ENCODE results near the gene STXBP3.

STXBP3 gene

DNA sequence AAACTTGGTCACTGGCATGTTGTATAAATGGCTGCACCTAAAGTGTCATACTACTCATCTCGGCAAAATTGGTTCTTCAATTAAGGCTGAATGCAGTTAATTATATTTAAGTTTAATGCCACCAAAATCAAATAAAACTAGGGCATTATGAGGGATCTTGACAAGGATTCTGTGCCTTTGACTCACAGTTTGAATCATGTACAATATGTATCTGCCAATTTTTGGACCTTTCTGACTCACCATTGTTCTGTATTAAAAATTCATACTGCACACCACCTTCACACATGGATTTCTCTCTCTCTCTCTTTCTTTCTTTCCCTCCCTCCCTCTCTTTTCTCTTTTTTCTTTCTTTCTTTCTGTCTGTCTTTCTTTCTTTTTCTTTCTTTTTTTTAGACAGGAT, 14.1 kb upstream of the STXBP3 start:
- no peak overlapping the region for H3K4me3 ChIP-seq (ENCODE audit: low read depth, low read length)
- no peak for TF ChIP-seq CTCF (IDR thresholded peaks at IDR 0.05; ENCODE audit: insufficient read depth, low read depth, low read length, missing control alignments)
- DNase-seq (ENCODE audit: low read depth), result no peak

DNA sequence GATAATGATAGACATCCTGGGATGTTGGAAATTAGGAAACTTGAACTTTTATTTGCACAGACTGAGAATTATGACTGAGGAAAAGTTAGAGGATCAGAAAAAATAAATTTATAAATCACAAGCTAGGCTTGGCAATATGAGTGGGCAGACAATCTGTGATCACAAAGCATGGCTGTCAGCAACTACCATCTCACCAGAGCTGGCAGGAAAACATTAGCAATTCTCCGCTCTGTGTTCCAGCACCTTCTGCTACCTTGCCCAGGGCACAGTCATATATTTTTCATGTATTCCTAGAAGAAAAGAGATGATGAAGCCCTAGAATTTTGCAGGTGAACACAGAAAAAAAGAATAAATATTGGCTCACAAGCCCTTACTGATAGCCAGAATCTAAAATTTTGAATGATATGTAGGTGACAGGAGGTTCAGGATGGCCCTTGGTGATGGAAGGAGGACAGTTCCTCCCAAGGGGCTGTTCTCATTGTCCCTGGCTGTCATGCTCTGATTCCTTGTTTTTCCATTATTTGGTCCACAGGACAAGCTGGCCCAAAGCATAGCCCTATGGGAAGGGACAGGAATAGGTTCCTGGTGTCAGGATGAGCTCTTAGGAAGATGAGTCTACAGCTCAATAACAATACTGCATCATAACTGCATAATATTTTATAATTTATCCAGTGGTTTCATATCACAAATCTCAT, 12.2 kb upstream of the STXBP3 start:
- H3K4me3 ChIP-seq (ENCODE audit: low read depth, low read length), result no peak overlapping the region
- no peak for TF ChIP-seq CTCF (IDR thresholded peaks at IDR 0.05; ENCODE audit: insufficient read depth, low read depth, low read length, missing control alignments)
- DNase-seq (ENCODE audit: low read depth), result no peak

DNA sequence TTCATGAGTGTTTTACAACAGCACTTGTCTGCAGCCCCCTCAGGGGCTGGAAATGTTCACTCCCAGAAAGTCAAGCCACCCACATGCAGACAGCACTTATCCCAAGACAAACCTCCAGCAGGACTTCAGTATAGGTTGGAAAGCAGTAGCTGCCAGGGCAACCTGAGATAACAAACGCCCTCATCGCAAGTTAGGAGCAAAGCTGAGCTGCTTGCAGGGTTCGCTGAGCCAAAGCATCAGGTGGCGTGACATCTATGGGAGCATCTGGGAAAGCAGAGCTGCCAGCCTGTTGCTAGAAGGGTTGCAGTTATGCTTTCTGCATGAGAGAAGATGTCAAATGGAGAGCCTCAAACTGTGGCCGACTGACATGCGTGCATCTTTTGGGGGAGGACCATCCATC, 4.2 kb upstream of the STXBP3 start:
- no peak for DNase-seq (ENCODE audit: low read depth)
- no peak overlapping the region for H3K4me3 ChIP-seq (ENCODE audit: low read depth, low read length)
- no peak for TF ChIP-seq CTCF (IDR thresholded peaks at IDR 0.05; ENCODE audit: insufficient read depth, low read depth, low read length, missing control alignments)

DNA sequence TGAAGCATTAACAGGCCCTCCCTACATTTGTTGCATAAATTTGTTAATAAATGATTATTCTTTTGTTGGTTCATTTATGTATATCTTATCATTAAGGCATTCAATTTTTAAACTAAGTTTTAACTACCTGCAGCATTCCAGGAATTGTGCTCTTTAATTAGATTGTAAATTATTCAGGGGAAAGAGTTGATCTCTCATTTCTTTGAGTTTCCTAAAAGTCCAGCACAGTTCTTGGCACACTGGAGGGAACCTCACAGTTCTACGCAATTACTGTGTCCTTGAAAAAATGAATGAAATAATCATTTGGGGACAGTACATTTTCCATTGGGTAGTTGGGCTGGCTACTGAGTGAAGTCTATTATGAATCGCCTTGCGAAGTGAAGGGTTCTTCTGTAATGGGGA, 493 bp upstream of the STXBP3 start:
- DNase-seq (ENCODE audit: low read depth), result no peak
- no peak for TF ChIP-seq CTCF (IDR thresholded peaks at IDR 0.05; ENCODE audit: insufficient read depth, low read depth, low read length, missing control alignments)

DNA sequence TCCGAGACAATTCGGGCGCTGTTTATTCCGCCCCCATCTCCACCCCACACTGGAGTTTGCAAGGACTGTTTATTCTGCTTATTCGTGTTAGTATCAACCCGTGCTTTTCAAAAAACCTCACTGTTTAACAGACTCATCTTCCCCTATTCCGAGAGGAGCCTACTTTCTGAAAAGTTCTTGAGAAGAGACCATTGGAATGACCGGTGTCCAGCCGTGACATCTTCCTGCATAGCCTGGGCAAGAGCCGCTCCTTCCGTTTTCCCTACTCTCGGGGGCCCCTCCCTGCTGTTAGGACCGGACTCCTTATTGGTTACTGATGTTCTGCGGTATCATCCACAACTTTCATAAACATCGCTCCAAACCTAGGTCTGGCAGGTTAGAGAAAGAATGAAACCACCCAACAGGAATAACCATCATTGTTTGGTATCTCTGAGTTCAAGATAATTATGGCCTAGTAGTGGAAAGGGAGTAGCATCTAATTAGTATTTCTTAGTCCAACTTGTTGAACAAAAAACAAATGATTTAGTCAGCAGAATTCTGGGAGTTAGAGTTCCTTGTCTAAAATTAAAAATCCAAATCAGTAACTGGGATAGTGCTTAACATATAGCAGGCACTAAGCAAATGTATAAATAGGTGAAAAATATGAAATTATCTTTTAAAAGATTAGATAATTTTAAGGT, 837 bp downstream of the STXBP3 start:
- H3K4me3 ChIP-seq (ENCODE audit: low read depth, low read length), result peak overlapping the region; percentile 66
- DNase-seq (ENCODE audit: low read depth), result peak; percentile 66
- TF ChIP-seq CTCF (IDR thresholded peaks at IDR 0.05; ENCODE audit: insufficient read depth, low read depth, low read length, missing control alignments), result no peak

More for the DNA sequence above, 493 bp upstream of the STXBP3 start:
- H3K4me3 ChIP-seq (ENCODE audit: low read depth, low read length), result no peak overlapping the region; the same call in 1 of the 2 replicates

DNA sequence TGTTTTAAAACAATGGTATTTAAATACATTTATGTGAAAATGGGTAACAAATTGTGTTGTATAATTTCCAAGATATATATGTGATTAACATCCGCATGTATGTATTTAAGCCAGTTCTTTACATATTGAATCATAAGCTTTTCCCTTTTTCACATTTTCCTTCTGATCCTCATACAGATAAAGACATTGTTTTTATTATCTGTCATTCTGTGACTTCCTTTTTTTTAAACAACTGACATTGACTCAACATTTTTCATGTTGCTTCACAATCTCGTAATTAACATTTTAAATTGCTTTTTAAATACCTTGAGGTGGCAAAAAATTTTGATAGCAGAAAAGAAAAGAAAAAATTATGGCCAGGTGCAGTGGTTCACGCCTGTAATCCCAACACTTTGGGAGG, 1.4 kb downstream of the STXBP3 start:
- H3K4me3 ChIP-seq (ENCODE audit: low read depth, low read length), result peak overlapping the region; percentile 66; the same call in 1 of the 2 replicates
- DNase-seq (ENCODE audit: low read depth), result no peak
- no peak for TF ChIP-seq CTCF (IDR thresholded peaks at IDR 0.05; ENCODE audit: insufficient read depth, low read depth, low read length, missing control alignments)
